Stimulated activated CD8-positive, alpha-beta memory T cell treated with anti-CD3 and anti-CD28 coated beads, Interleukin-12 subunit alpha, Interleukin-12 subunit beta, amount 100 ng/mL, for 1 hour (primary cell): ENCODE measurements around the gene MARK2.
"Not testable (repeated sequence)": the region's sequence is repeated elsewhere in the genome, so short reads cannot be mapped to it uniquely, and the experiment has no call there.

Source experiments
- DNase-seq: peaks from one replicate; pipeline ENCODE4 v3.0.0-alpha.2; 2020; ENCODE audit warnings: low read depth

Gene MARK2

DNA sequence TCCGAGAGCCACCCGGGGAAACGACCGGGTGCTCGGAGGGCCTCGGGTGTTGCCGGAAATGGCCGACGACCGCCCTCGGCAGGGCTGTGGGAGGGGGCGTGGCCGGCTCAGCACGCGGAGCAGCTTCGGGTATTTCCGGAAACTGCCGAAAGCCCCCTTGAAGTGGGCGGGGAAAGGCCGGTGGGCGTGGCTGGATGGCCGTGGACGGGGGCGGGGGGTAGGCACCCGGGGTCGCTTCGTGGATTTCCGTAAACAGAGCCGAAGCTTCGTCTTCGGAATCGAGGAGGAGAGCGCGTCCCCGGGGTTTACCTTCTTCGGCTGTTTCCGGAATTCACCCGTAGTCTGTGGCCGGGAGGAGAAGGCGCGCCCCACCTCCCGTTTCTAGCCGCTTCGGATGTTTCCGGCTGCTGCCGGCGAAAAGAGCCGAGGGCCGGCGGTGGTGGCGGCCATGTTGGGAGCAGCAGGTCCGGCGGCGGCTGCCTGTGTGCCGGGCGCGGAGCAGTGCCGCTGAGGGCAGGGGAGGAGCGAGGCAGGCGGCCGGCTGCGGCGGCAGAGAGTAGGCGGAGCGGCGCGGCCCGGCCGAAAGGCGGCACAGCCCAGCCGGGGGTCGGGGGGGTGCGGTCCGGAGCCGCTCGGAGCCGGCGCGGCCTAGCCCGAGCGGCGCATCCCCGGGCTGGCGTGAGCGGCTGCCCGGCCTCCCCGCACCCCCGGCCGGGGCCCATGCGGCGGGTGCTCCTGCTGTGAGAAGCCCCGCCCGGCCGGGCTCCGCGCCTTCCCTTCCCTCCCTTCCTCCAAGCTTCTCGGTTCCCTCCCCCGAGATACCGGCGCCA, at the start of gene MARK2:
MARK2 (plus strand) TSS at position 433 of the 830 bp plus-strand sequence; CDS start at position 830, 397 bp downstream.
- peak; percentile 100 for DNase-seq

GRCh38 chr11:63791495-63792167, 47.3 kb upstream of the MARK2 start:
- no peak for DNase-seq

DNA sequence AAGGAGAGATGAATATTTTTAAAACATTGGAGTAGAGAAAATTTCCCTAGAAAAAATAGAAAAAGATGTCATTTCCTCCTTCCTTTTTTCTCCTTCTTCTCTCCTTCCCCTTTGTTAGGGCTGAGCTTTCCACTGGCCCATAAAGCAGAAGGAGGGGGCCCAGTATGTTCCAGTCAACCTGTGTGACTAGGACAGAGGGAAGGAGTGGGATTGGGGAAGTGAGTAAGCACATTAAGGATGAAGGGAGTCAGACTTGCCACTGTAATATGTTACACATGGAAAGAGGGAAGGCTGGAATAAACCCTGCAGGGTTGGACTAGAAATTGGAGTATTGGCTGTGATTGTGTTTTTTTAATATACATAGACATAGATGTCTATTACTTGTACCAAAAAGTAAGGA, 45.7 kb upstream of the MARK2 start:
- no peak for DNase-seq

DNA sequence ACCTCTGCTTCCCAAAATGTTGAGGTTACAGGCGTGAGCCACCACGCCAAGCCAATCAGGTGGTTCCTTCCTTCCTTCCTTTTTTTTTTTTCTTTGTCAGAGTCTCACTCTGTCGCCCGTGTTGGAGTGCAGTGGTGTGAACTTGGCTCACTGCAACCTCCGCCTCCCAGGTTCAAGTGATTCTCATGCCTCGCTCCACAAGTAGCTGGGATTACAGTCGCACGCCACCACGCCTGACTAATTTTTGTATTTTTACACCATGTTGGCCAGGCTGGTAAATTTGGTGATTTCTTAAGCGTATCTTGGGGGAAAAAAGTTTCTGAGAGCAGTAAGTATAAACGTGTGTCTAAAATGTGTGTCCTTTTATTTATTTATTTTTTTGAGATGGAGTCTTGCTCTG, 43.8 kb upstream of the MARK2 start:
- no peak for DNase-seq

- no peak for DNase-seq
These were observed 38.0 kb upstream of the MARK2 start for GRCh38 chr11:63800921-63801320.

DNA sequence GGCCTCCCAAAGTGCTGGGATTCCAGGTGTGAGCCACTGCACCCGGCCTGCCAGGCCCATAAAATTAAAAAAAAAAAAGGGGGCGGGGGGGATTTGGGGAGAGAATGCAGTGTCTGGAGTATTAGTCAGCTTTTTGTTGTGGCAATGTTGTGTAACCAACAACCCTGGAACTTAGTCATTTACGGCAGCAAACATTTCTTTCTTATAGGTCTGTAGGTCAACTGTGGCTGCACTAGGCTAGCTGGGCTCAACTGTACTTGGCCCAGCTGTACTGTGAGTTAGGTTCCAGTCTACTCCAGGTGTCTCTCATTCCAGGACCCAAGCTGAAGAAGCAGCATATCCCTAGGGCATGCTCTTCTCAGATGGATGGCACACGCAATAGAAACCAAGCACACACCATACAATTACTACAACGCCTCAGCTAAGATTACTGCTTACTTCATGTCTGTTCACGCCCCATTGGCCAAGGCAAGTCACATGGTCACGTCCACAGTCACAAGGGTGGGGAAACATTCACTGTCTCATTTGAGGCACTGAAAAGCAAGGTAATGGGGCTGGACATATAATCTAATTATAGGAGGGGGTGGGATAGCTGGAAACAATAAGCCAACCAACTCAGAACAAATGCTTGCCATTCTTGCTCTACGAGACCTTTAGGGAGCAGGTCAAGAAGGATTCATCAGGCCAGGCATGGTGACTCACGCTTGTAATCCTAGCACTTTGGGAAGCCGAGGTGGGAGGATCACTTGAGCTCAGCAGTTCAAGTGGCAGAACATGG, 36.1 kb upstream of the MARK2 start:
- DNase-seq = no peak

GRCh38 chr11:63804259-63804658, 34.7 kb upstream of the MARK2 start:
- no peak for DNase-seq

- no peak for DNase-seq
These were observed 33.0 kb upstream of the MARK2 start for GRCh38 chr11:63805844-63806415.

GRCh38 chr11:63810383-63810782, 28.5 kb upstream of the MARK2 start:
- not testable (repeated sequence) for DNase-seq

GRCh38 chr11:63811522-63811921, 27.4 kb upstream of the MARK2 start:
- no peak for DNase-seq

- DNase-seq = peak; percentile 51
These were observed 25.8 kb upstream of the MARK2 start, which contains the start of gene SPINDOC for GRCh38 chr11:63813035-63813562. TSS of gene SPINDOC (plus strand) at chr11:63813456. CDS start at chr11:63813687, 231 bp downstream.

- DNase-seq = no peak
These were observed 25.1 kb upstream of the MARK2 start for GRCh38 chr11:63813563-63814382.

DNA sequence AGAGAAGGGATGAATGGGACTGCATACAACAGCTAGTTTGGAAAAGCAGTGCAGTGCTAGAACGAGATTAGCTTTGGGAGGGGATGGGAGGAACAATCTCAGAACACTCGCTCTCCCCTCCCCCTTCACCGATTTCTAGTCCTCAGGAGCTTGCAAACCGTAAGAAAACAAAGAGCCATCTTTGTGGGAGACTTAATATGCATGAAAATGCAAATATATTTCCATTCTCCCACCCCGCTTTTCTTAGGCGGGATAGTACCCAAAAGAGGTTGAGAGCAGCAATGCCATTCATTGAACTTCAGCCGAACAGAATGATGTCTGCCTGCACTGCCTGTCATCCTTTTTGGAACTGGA, 24.6 kb upstream of the MARK2 start:
- no peak for DNase-seq

DNA sequence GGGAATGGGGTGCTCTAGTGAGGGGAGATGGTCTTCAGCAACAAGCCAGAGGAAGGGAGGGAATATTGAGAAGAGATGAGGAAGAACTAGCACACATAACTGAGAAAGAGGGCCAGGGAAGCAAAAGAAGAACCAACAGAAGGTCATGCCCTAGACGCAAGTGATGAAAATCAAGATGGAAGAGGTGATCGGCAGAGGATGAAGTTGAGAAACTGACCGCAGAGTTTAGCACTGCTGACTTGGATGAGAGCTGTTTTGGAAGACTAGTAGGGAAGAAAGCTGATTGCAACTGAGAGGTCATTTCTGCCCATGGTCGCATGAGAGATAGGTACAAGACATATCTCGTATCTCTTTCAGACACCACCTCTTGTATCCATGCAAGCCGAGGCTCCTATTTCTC, 22.7 kb upstream of the MARK2 start:
- DNase-seq = no peak

GRCh38 chr11:63816732-63817131, 22.2 kb upstream of the MARK2 start:
- no peak for DNase-seq

DNA sequence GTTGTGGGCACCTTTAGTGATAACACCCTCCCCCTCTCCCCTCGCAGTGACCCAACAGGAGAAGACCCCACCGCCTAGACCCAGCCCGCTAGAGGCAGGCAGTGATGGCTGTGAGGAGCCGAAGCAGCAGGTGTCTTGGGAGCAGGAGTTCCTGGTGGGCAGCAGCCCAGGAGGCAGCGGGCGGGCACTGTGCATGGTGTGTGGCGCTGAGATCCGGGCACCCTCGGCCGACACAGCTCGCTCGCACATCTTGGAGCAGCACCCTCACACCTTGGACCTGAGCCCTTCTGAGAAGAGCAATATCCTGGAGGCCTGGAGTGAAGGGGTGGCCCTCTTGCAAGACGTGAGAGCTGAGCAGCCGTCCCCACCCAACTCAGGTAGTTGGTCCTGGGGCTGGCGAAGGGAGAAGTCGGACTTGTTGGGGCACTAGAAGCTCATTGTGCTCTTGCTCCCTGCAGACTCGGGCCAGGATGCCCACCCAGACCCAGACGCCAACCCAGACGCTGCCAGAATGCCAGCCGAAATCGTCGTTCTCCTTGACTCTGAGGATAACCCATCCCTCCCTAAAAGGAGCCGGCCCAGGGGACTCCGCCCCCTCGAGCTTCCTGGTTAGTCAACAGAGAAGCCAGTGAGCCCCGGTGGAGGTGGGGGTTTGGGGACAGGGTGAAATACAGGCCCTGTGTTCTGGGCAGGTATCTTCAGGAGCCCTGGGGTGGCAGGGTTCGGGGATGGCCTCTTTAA, 21.0 kb upstream of the MARK2 start:
- no peak for DNase-seq

DNA sequence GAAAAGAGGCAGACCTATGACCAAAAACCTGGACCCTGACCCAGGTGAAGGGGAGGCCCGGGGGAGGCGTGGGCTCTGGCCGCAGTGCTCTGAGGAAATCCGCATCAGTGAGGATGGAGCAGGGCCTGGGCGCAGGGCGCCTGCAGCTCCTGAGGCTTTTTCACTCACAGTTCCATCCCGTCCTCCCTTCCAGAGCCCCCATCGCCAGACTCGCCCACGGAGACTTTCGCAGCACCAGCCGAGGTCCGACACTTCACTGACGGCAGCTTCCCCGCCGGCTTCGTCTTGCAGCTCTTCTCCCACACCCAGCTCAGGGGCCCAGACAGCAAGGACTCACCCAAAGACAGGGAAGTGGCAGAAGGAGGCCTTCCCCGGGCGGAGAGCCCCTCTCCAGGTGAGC, 20.3 kb upstream of the MARK2 start:
- no peak for DNase-seq

DNA sequence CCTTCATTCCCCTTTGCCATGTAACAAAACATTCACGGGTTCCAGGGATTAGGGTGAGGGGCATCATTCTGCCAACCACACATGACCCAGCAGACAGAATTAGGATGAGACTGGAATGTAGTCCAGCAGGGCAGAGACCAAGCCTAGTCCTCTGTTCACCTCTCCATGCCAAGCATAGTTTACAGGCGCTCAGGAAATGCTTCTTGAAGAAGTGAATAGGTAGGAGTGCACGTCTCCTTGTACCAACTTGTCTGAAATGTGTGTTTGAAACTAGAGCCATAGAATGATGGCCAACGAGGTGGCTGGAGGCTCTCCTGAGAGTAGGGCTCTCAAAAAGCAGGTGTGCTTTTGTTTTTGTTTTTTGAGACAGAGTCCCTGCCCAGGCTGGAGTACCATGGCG, 17.5 kb upstream of the MARK2 start:
- no peak for DNase-seq

DNA sequence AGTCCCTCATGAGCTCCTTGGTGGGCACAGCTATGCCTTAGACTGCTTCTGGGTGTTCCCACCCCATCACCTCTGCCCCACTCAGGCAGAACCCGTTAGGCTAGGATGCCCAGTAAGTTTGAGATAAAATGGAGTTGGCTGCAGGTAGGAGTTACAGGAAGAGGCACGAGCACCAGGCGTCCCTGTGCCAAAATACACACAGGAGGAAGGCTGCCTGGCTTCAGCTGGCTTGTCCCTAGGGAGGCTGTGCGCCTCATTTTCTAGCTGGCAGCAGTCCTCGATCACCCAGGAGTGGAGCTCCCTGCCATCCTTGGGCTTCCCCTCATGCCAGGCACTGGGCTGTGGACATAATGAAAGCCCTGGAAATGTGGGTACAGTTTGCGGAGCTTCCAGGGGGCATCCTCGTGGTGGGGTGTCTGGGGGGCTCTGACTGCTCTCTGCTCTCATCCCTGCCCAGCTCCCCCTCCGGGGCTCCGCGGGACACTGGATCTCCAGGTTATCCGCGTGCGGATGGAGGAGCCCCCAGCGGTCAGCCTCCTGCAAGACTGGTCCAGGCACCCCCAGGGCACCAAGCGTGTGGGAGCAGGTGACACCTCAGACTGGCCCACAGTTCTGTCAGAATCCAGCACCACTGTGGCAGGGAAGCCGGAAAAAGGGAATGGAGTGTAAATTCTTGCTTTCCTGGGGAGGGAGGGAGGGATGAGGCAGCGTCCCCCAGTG, 12.3 kb upstream of the MARK2 start:
- DNase-seq = no peak
